ENCODE measurements around the gene ITGB5. TPM values are rescaled to one million over a fixed set of nuclear protein-coding genes. Genes with fewer than 3 reads are reported as not detected.

ITGB5 gene
- total RNA-seq, 1 experiment from 2014 or later = 339 TPM

- Mint-ChIP-seq H3K27me3 (ENCODE audit: low read depth) (no peaks in the 10 kb centered on the region), H3K4me1 (peaks cover 39% of the 10 kb centered on the region), H3K4me3 (no peak overlapping the region), H3K27ac (peak overlapping the region; percentile 57), H3K36me3 (peaks cover 51% of the 10 kb centered on the region), H3K9me3 (no peaks in the 10 kb centered on the region)
- ChIA-PET POLR2A (interaction anchor here (0.8 kb wide), 1 partner anchor 27 kb away, joined by 3 read pairs; no protein-coding TSS in a partner anchor), CTCF (interaction anchor here (1.0 to 2.2 kb wide), 2 partner anchors 35 to 89 kb away, joined by 4 to 6 read pairs; no protein-coding TSS in a partner anchor)
- no peak for ATAC-seq
- DNase-seq (ENCODE audit: low spot score) = no peak
- TF ChIP-seq ZNF263 (CRISPR knock-in tag; IDR thresholded peaks at IDR 0.05; ENCODE audit: low read depth) = no peak
- TF ChIP-seq IRF1 (CRISPR knock-in tag; IDR thresholded peaks at IDR 0.05) = no peak
- no peak for TF ChIP-seq MYBL2 (CRISPR knock-in tag; IDR thresholded peaks at IDR 0.05)
- TF ChIP-seq ZSCAN18 (CRISPR knock-in tag; IDR thresholded peaks at IDR 0.05) = no peak
- TF ChIP-seq ZNF416 (CRISPR knock-in tag; IDR thresholded peaks at IDR 0.05) = no peak
- TF ChIP-seq CREM (CRISPR knock-in tag; IDR thresholded peaks at IDR 0.05) = no peak
- TF ChIP-seq ZNF219 (CRISPR knock-in tag; IDR thresholded peaks at IDR 0.05; ENCODE audit: borderline replicate concordance) = no peak
- no peak for TF ChIP-seq ZNF396 (CRISPR knock-in tag; IDR thresholded peaks at IDR 0.05; ENCODE audit: borderline replicate concordance)
- TF ChIP-seq FOXP1 (CRISPR knock-in tag; IDR thresholded peaks at IDR 0.05; ENCODE audit: borderline replicate concordance) = no peak
Measured at GRCh38 chr3:124850212-124850611, 37.0 kb downstream of the ITGB5 start.

GRCh38 chr3:124848300-124848699 is 38.9 kb downstream of the ITGB5 start:
- ATAC-seq (no peak), DNase-seq (ENCODE audit: low spot score) (no peak)
- POLR2A ChIA-PET = no interaction called here
- H3K4me3 Mint-ChIP-seq = no peak overlapping the region
- no peaks in the 10 kb centered on the region for H3K27me3 Mint-ChIP-seq (ENCODE audit: low read depth)
- no peaks in the 10 kb centered on the region for H3K9me3 Mint-ChIP-seq
- H3K4me1 Mint-ChIP-seq = peaks cover 40% of the 10 kb centered on the region
- 0 out of 2 replicates have a peak overlapping the region, but pooled peaks have one; percentile 47 for H3K27ac Mint-ChIP-seq
- CTCF ChIA-PET = no interaction called here
- H3K36me3 Mint-ChIP-seq = peaks cover 51% of the 10 kb centered on the region
- TF ChIP-seq ARID4B (CRISPR knock-in tag; IDR thresholded peaks at IDR 0.05; ENCODE audit: borderline replicate concordance) (no peak), IRF1 (CRISPR knock-in tag; IDR thresholded peaks at IDR 0.05) (no peak), GABPB1 (CRISPR knock-in tag; IDR thresholded peaks at IDR 0.05) (no peak), FOXK1 (CRISPR knock-in tag; IDR thresholded peaks at IDR 0.05) (no peak), ATF6 (CRISPR knock-in tag; IDR thresholded peaks at IDR 0.05) (no peak), ZNF512 (CRISPR knock-in tag; IDR thresholded peaks at IDR 0.05; ENCODE audit: borderline replicate concordance) (no peak), USF1 (CRISPR knock-in tag; IDR thresholded peaks at IDR 0.05) (no peak), KAT7 (CRISPR knock-in tag; IDR thresholded peaks at IDR 0.05; ENCODE audit: borderline replicate concordance) (no peak), PRDM15 (CRISPR knock-in tag; IDR thresholded peaks at IDR 0.05) (no peak), GTF2I (CRISPR knock-in tag; conservative IDR thresholded peaks at IDR 0.05) (no peak), SMAD4 (CRISPR knock-in tag; IDR thresholded peaks at IDR 0.05) (no peak)

All from WTC11 (cell line).